Erythroblast (primary cell): ENCODE results near the gene HSD11B1L.

Experiments used
- GATA1 ChIP-seq: IDR thresholded peaks from 2 replicates; pipeline ENCODE4 v1.6.1; 2011; ENCODE audit warnings: low read depth, mild to moderate bottlenecking, control low read depth, low read length, moderate library complexity
- POLR2A ChIP-seq: IDR thresholded peaks from 2 replicates; pipeline ENCODE4 v1.6.1; 2011; ENCODE audit warnings: mild to moderate bottlenecking, low read length

- TF ChIP-seq POLR2A = no peak
- TF ChIP-seq GATA1 = no peak
Observed at GRCh38 chr19:5676105-5676771, 4.6 kb upstream of the HSD11B1L start.
